ENCODE measurements around the gene LAYN. TPM values are rescaled to one million over a fixed set of nuclear protein-coding genes. Genes with fewer than 3 reads are reported as not detected.

LAYN gene
- polyA plus RNA-seq, 1 of the 3 experiments (the other 2 are of a cell fraction), result 366 TPM

GRCh38 chr11:111522426-111522825, 18.1 kb upstream of the LAYN start:
- Histone ChIP-seq H3K4me2 (no peak overlapping the region), H2AFZ (ENCODE audit: low read depth) (no peak overlapping the region), H3K27me3 (ENCODE audit: insufficient read depth) (no peaks in the 10 kb centered on the region), H3K4me3 (ENCODE audit: low read depth in 2 of 2, low read length in 1 of 2) (no peak overlapping the region), H3K9me3 (no peaks in the 10 kb centered on the region), H3K27ac (ENCODE audit: low read depth in 2 of 2, low read length in 1 of 2) (peak overlapping the region in 1 of 2 experiments; percentile 87; a peak in 1 of 4 replicates), H3K4me1 (ENCODE audit: control insufficient read depth in 1 of 2, insufficient read depth in 2 of 2, low read depth in 1 of 2, low read length in 1 of 2) (peaks cover 0 to 25% of the 10 kb centered on the region in 2 experiments; a peak in 2 of 4 replicates), H3F3A (replicated peaks; ENCODE audit: insufficient read depth) (peaks cover 43% of the 10 kb centered on the region), H4K20me1 (ENCODE audit: insufficient read depth) (no peaks in the 10 kb centered on the region), H3K9ac (no peak overlapping the region), H3K9me2 (no peaks in the 10 kb centered on the region), H3K36me3 (replicated peaks in 1 of 2; ENCODE audit: control insufficient read depth in 1 of 2, insufficient read depth in 2 of 2, low read length in 1 of 2) (no peaks in the 10 kb centered on the region), H3K79me2 (ENCODE audit: insufficient read depth) (no peaks in the 10 kb centered on the region)
- DNase-seq, result no peak
- no peak for TF ChIP-seq GATA2 (CRISPR knock-in tag; IDR thresholded peaks at IDR 0.05)
- no peak for TF ChIP-seq ZBTB33 (IDR thresholded peaks at IDR 0.05; ENCODE audit: borderline replicate concordance, low read depth)
- WGBS (ENCODE audit: low lambda C conversion rate), result 89% methylated on average over 5 of the region's 5 CpGs
- ChIA-PET POLR2A (no interaction called here), CTCF (no interaction called here)

GRCh38 chr11:111523343-111523742, 17.2 kb upstream of the LAYN start:
- Histone ChIP-seq H4K20me1 (ENCODE audit: insufficient read depth) (no peaks in the 10 kb centered on the region), H3K27me3 (ENCODE audit: insufficient read depth) (no peaks in the 10 kb centered on the region), H3K4me1 (ENCODE audit: control insufficient read depth in 1 of 2, insufficient read depth in 2 of 2, low read depth in 1 of 2, low read length in 1 of 2) (peaks cover 0 to 28% of the 10 kb centered on the region in 2 experiments; a peak in 2 of 4 replicates), H3K36me3 (replicated peaks in 1 of 2; ENCODE audit: control insufficient read depth in 1 of 2, insufficient read depth in 2 of 2, low read length in 1 of 2) (no peaks in the 10 kb centered on the region), H3K4me2 (no peak overlapping the region), H3F3A (replicated peaks; ENCODE audit: insufficient read depth) (peaks cover 51% of the 10 kb centered on the region), H3K9ac (no peak overlapping the region), H3K79me2 (ENCODE audit: insufficient read depth) (no peaks in the 10 kb centered on the region), H2AFZ (ENCODE audit: low read depth) (no peak overlapping the region), H3K27ac (ENCODE audit: low read depth in 2 of 2, low read length in 1 of 2) (no peak overlapping the region), H3K9me3 (no peaks in the 10 kb centered on the region), H3K9me2 (no peaks in the 10 kb centered on the region), H3K4me3 (ENCODE audit: low read depth in 2 of 2, low read length in 1 of 2) (no peak overlapping the region)
- CTCF ChIA-PET, result interaction anchor here (1.0 kb wide), 1 partner anchor 68 kb away, joined by 3 read pairs; no protein-coding TSS in a partner anchor
- POLR2A ChIA-PET, result no interaction called here
- 100% methylated on average over 2 of the region's 2 CpGs for WGBS (ENCODE audit: low lambda C conversion rate)
- DNase-seq, result no peak
- TF ChIP-seq USF2 (IDR thresholded peaks at IDR 0.05; ENCODE audit: borderline replicate concordance, low read depth, low read length) (no peak), CTCF (IDR thresholded peaks at IDR 0.05) (no peak), NFIC (IDR thresholded peaks at IDR 0.05; ENCODE audit: borderline replicate concordance) (no peak), ZBTB33 (IDR thresholded peaks at IDR 0.05; ENCODE audit: borderline replicate concordance, low read depth) (no peak), FOXM1 (IDR thresholded peaks at IDR 0.05; ENCODE audit: low read depth) (no peak), EZH2phosphoT487 (IDR thresholded peaks at IDR 0.05; ENCODE audit: borderline replicate concordance, low read depth) (no peak), GABPA (IDR thresholded peaks at IDR 0.05; ENCODE audit: low read depth) (no peak), POLR2AphosphoS5 (IDR thresholded peaks at IDR 0.05; ENCODE audit: low read depth, low read length) (no peak), TCF12 (IDR thresholded peaks at IDR 0.05) (no peak), SIN3A (IDR thresholded peaks at IDR 0.05; ENCODE audit: borderline replicate concordance, low read depth, low read length) (no peak), RXRA (IDR thresholded peaks at IDR 0.05; ENCODE audit: borderline replicate concordance, low read depth) (no peak), RAD21 (IDR thresholded peaks at IDR 0.05; ENCODE audit: low read length) (no peak)
